MCF 10A (cell line): ENCODE data around the gene RABGGTA. TPM values are rescaled to one million over a fixed set of nuclear protein-coding genes. Genes with fewer than 3 reads are reported as not detected.
"Not testable (repeated sequence)": the region's sequence is repeated elsewhere in the genome, so short reads cannot be mapped to it uniquely, and the experiment has no call there.

Experiments
- BruUV-seq: library from RNA; stranded (reverse); fragments of 400-500 nt; replicated peaks from 2 replicates; lab custom pipeline; 2021; lab: Mats Ljungman, UMichigan
- CTCF ChIA-PET: fragments of 300-600 bp; sonication (Branson Sonifier 250); formaldehyde crosslinking; extraction: SDS; loops from one replicate; lab custom pipeline; 2021; ENCODE audit warnings: antibody characterized with exemption, inconsistent platforms; lab: Yijun Ruan, JAX
- POLR2A ChIA-PET: fragments of 300-600, 350-650 bp; sonication (Branson Sonifier 250); formaldehyde crosslinking; extraction: SDS; loops from one replicate; lab custom pipeline; 2020; ENCODE audit warnings: antibody characterized with exemption, inconsistent platforms; lab: Yijun Ruan, JAX
- DNase-seq: peaks from one replicate; pipeline ENCODE4 v3.0.0-alpha.2; 2018; ENCODE audit not compliant: unreplicated experiment
- H3K27ac Mint-ChIP-seq: one replicate; pipeline ENCODE4 v1.8.0; 2022; ENCODE audit warnings: mild to moderate bottlenecking, low read depth, mixed read lengths; ENCODE audit not compliant: unreplicated experiment
- H3K27me3 Mint-ChIP-seq: one replicate; pipeline ENCODE4 v1.8.0; 2022; ENCODE audit warnings: mixed read lengths; ENCODE audit not compliant: insufficient read depth, unreplicated experiment
- H3K36me3 Mint-ChIP-seq: one replicate; pipeline ENCODE4 v1.8.0; 2022; ENCODE audit warnings: mild to moderate bottlenecking, moderate library complexity, mixed read lengths; ENCODE audit not compliant: insufficient read depth, unreplicated experiment
- H3K4me1 Mint-ChIP-seq: one replicate; pipeline ENCODE4 v1.8.0; 2022; ENCODE audit warnings: mixed read lengths; ENCODE audit not compliant: insufficient read depth, unreplicated experiment
- H3K4me3 Mint-ChIP-seq: one replicate; pipeline ENCODE4 v1.8.0; 2022; ENCODE audit warnings: mild to moderate bottlenecking, moderate library complexity, mixed read lengths; ENCODE audit not compliant: unreplicated experiment
- H3K9me3 Mint-ChIP-seq: one replicate; pipeline ENCODE4 v1.8.0; 2022; ENCODE audit warnings: mixed read lengths; ENCODE audit not compliant: unreplicated experiment
- intact Hi-C: fragments of 100-400 bp; cut with micrococcal nuclease; formaldehyde crosslinking; loops from 2 replicates; pipeline ENCODE4 v1.14.1; 2022
- total RNA-seq: library from RNA; stranded (reverse); gene quantifications from 2 replicates; pipeline ENCODE4 v1.2.3, GENCODE V29; 2022
- TF ChIP-seq, protein P1 (sequence below): fragments of 200-600 bp; IDR thresholded peaks from one replicate; pipeline ENCODE4 v1.8.0; 2022; ENCODE audit warnings: antibody characterized with exemption, mild to moderate bottlenecking; ENCODE audit not compliant: unreplicated experiment

RABGGTA gene
- total RNA-seq, 1 experiment from 2014 or later, result 75.0 TPM

DNA sequence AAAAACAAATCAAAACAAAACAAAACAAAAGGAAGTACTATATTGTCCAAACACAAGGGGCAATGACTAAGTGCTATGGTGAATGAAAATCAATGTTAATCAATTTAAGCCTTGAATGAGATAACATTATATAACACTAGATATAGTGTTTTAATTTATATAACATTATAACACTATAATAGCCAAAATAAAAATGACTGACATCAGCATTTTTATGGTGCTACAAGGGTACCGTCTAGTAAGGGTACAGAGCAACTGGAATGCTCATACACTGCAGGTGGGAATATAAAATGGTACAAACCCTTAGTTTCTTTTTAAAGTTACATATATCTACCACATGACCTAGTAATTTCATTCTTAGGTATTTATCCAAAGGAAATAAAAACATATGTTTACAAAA is 44.9 kb downstream of the RABGGTA start:
- intact Hi-C loops, result no loop called here
- CTCF ChIA-PET, result interaction anchor here (1.3 to 2.3 kb wide), 3 partner anchors 17 to 106 kb away, joined by 3 to 7 read pairs (median 4); partner anchors contain the start of gene CIDEB

DNA sequence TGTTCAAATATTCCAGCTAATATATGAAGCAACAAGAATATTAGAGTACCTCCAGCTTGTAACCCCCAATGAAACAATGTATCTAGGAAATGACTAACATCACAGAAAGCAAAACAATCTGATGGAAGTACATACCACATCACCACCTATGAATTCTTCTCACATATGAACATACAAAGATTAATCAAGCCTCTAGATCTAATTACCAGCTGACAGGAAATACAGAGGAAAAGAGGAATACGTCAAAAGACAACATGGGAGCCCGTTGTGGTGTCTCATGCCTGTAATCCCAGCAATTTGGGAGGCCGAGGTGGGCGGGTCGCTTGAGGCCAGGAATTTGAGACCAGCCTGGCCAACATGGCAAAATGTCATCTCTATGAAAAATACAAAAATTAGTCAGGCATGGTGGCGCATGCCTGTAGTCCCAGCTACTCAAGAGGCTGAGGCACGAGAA is 46.8 kb downstream of the RABGGTA start:
- BruUV-seq, result no TSS peak
- H3K36me3 Mint-ChIP-seq, result peaks cover 44% of the 10 kb centered on the region
- H3K4me1 Mint-ChIP-seq, result peaks cover 20% of the 10 kb centered on the region
- intact Hi-C loops, result no loop called here
- no peaks in the 10 kb centered on the region for H3K27me3 Mint-ChIP-seq
- TF ChIP-seq, protein P1, sequence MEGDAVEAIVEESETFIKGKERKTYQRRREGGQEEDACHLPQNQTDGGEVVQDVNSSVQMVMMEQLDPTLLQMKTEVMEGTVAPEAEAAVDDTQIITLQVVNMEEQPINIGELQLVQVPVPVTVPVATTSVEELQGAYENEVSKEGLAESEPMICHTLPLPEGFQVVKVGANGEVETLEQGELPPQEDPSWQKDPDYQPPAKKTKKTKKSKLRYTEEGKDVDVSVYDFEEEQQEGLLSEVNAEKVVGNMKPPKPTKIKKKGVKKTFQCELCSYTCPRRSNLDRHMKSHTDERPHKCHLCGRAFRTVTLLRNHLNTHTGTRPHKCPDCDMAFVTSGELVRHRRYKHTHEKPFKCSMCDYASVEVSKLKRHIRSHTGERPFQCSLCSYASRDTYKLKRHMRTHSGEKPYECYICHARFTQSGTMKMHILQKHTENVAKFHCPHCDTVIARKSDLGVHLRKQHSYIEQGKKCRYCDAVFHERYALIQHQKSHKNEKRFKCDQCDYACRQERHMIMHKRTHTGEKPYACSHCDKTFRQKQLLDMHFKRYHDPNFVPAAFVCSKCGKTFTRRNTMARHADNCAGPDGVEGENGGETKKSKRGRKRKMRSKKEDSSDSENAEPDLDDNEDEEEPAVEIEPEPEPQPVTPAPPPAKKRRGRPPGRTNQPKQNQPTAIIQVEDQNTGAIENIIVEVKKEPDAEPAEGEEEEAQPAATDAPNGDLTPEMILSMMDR, result no peak
- peak overlapping the region; percentile 73 for H3K27ac Mint-ChIP-seq
- DNase-seq, result peak; percentile 54
- H3K9me3 Mint-ChIP-seq, result no peaks in the 10 kb centered on the region
- ChIA-PET CTCF (interaction anchor here (0.6 to 2.3 kb wide), 3 partner anchors 8 to 219 kb away, joined by 3 to 7 read pairs (median 4); partner anchors contain the start of gene CIDEB), POLR2A (interaction anchor here (0.8 to 2.9 kb wide), 8 partner anchors 9 to 75 kb away, joined by 3 to 18 read pairs (median 4); partner anchors contain the start of genes CHMP4A, MDP1, NOP9 and TINF2)
- H3K4me3 Mint-ChIP-seq, result peak overlapping the region; percentile 43

More for the DNA sequence above, 44.9 kb downstream of the RABGGTA start:
- BruUV-seq, result no TSS peak
- POLR2A ChIA-PET, result interaction anchor here (1.3 kb wide), 1 partner anchor 13 kb away, joined by 3 read pairs; the partner anchor contains the start of gene CHMP4A
- Mint-ChIP-seq H3K27ac (no peak overlapping the region), H3K36me3 (peaks cover 51% of the 10 kb centered on the region), H3K4me3 (no peak overlapping the region), H3K9me3 (no peaks in the 10 kb centered on the region), H3K27me3 (no peaks in the 10 kb centered on the region), H3K4me1 (peaks cover 20% of the 10 kb centered on the region)
- TF ChIP-seq, protein P1, result no peak
- DNase-seq, result no peak

- Mint-ChIP-seq H3K36me3 (peaks cover 35% of the 10 kb centered on the region), H3K4me1 (peaks cover 20% of the 10 kb centered on the region)
- H3K27ac Mint-ChIP-seq, H3K4me3 Mint-ChIP-seq, intact Hi-C loops, DNase-seq, BruUV-seq, H3K9me3 Mint-ChIP-seq, H3K27me3 Mint-ChIP-seq: not testable (repeated sequence)
- ChIA-PET CTCF (interaction anchor here (1.7 kb wide), 1 partner anchor 74 kb away, joined by 9 read pairs; no protein-coding TSS in a partner anchor), POLR2A (interaction anchor here (0.7 to 0.9 kb wide), 2 partner anchors 27 to 74 kb away, joined by 3 read pairs; no protein-coding TSS in a partner anchor)
Measured at GRCh38 chr14:24222987-24223386, 48.4 kb downstream of the RABGGTA start.

GRCh38 chr14:24219521-24219920 is 51.9 kb downstream of the RABGGTA start:
- H3K4me1 Mint-ChIP-seq, result peaks cover 10% of the 10 kb centered on the region
- DNase-seq, result no peak
- CTCF ChIA-PET, result interaction anchor here (1.1 to 2.4 kb wide), 5 partner anchors 19 to 78 kb away, joined by 3 to 19 read pairs (median 6); partner anchors contain the start of gene TINF2
- intact Hi-C loops, result no loop called here
- no TSS peak for BruUV-seq
- H3K27me3 Mint-ChIP-seq, result no peaks in the 10 kb centered on the region
- H3K9me3 Mint-ChIP-seq, result no peaks in the 10 kb centered on the region
- TF ChIP-seq, protein P1, result no peak
- POLR2A ChIA-PET, result interaction anchor here (0.7 to 1.4 kb wide), 6 partner anchors 10 to 79 kb away, joined by 3 to 7 read pairs (median 4); partner anchors contain the start of genes GMPR2, NEDD8, TINF2 and TM9SF1
- H3K4me3 Mint-ChIP-seq, result no peak overlapping the region
- no peak overlapping the region for H3K27ac Mint-ChIP-seq
- peaks cover 31% of the 10 kb centered on the region for H3K36me3 Mint-ChIP-seq
